Trophoblast cell (in vitro differentiated cells and primary cell): Measurements from ENCODE around the gene ZBED1.
"Not testable (repeated sequence)": the region's sequence is repeated elsewhere in the genome, so short reads cannot be mapped to it uniquely, and the experiment has no call there.

Source experiments
- DNase-seq, 2 donors: peaks; one replicate each; pipeline ENCODE4 v3.0.0-alpha.2; 2016
- H2AFZ ChIP-seq: 2 replicates; pipeline ENCODE4 v1.6.1; 2013; ENCODE audit warnings: low read length, moderate library complexity, mild to moderate bottlenecking; ENCODE audit not compliant: insufficient read depth, poor library complexity
- H2AK5ac ChIP-seq: 2 replicates; pipeline ENCODE4 v1.6.1; 2013; ENCODE audit warnings: mild to moderate bottlenecking, low read length
- H2BK120ac ChIP-seq: 2 replicates; pipeline ENCODE4 v1.6.1; 2013; ENCODE audit warnings: low read length, mild to moderate bottlenecking, moderate library complexity; ENCODE audit not compliant: insufficient read depth, poor library complexity
- H2BK12ac ChIP-seq: 2 replicates; pipeline ENCODE4 v1.6.1; 2013; ENCODE audit warnings: mild to moderate bottlenecking, low read length, moderate library complexity
- H2BK5ac ChIP-seq: 2 replicates; pipeline ENCODE4 v1.6.1; 2013; ENCODE audit warnings: low read length, low read depth, moderate library complexity, mild to moderate bottlenecking; ENCODE audit not compliant: poor library complexity
- H3K14ac ChIP-seq: 2 replicates; pipeline ENCODE4 v1.6.1; 2013; ENCODE audit warnings: mild to moderate bottlenecking, low read length
- H3K18ac ChIP-seq: 2 replicates; pipeline ENCODE4 v1.6.1; 2013; ENCODE audit warnings: mild to moderate bottlenecking, low read length
- H3K23ac ChIP-seq: 2 replicates; pipeline ENCODE4 v1.6.1; 2013; ENCODE audit warnings: low read length
- H3K27ac ChIP-seq: 2 replicates; pipeline ENCODE4 v1.5.1; 2013; ENCODE audit warnings: low read depth, mild to moderate bottlenecking, inconsistent platforms, low read length, moderate library complexity
- H3K27me3 ChIP-seq: 2 replicates; pipeline ENCODE4 v1.6.1; 2013; ENCODE audit warnings: inconsistent platforms, mild to moderate bottlenecking, low read length, moderate library complexity; ENCODE audit not compliant: insufficient read depth
- H3K36me3 ChIP-seq, 2 experiments: 1 replicate in 1 of 2; 2 replicates in 1 of 2; pipeline ENCODE4 v1.6.1; 2013; ENCODE audit warnings: low read length in 2 of 2, mild to moderate bottlenecking in 2 of 2, moderate library complexity in 1 of 2; ENCODE audit not compliant: insufficient read depth in 2 of 2, control insufficient read depth in 1 of 2
- H3K4ac ChIP-seq: 2 replicates; pipeline ENCODE4 v1.6.1; 2013; ENCODE audit warnings: low read depth, mild to moderate bottlenecking, low read length, moderate library complexity
- H3K4me1 ChIP-seq, 2 experiments: 1 replicate in 1 of 2; 2 replicates in 1 of 2; pipeline ENCODE4 v1.6.1; 2013; ENCODE audit warnings: low read length in 2 of 2, mild to moderate bottlenecking in 2 of 2, moderate library complexity in 1 of 2; ENCODE audit not compliant: insufficient read depth in 2 of 2, control insufficient read depth in 1 of 2
- H3K4me2 ChIP-seq: 2 replicates; pipeline ENCODE4 v1.6.1; 2013; ENCODE audit warnings: inconsistent platforms, mild to moderate bottlenecking, low read length, moderate library complexity
- H3K4me3 ChIP-seq: 2 replicates; pipeline ENCODE4 v1.5.1; 2013; ENCODE audit warnings: mild to moderate bottlenecking, low read depth, low read length, inconsistent platforms
- H3K79me1 ChIP-seq: one replicate; pipeline ENCODE4 v1.6.1; 2013; ENCODE audit warnings: low read length
- H3K79me2 ChIP-seq: 2 replicates; pipeline ENCODE4 v1.6.1; 2013; ENCODE audit warnings: low read length, mild to moderate bottlenecking; ENCODE audit not compliant: control insufficient read depth, insufficient read depth, poor library complexity
- H3K9ac ChIP-seq: 2 replicates; pipeline ENCODE4 v1.6.1; 2013; ENCODE audit warnings: mild to moderate bottlenecking, low read length
- H3K9me3 ChIP-seq: 2 replicates; pipeline ENCODE4 v1.6.1; 2013; ENCODE audit warnings: low read depth, mild to moderate bottlenecking, control low read depth, inconsistent platforms, low read length; ENCODE audit not compliant: insufficient read depth
- H4K12ac ChIP-seq: 2 replicates; pipeline ENCODE4 v1.6.1; 2013; ENCODE audit warnings: low read depth, mild to moderate bottlenecking, low read length, moderate library complexity
- H4K8ac ChIP-seq: 2 replicates; pipeline ENCODE4 v1.6.1; 2013; ENCODE audit warnings: low read depth, mild to moderate bottlenecking, low read length, moderate library complexity
- H4K91ac ChIP-seq: one replicate; pipeline ENCODE4 v1.6.1; 2013; ENCODE audit warnings: low read depth, mild to moderate bottlenecking, low read length, moderate library complexity
- WGBS: extraction: QIAGEN DNeasy Blood & Tissue Kit; methylation state at CpG from one replicate; pipeline ENCODE4 v1.1.7; 2013; ENCODE audit warnings: missing lambda C conversion rate; ENCODE audit not compliant: insufficient read length, insufficient coverage; ENCODE audit errors: extremely low coverage; 5-methylcytosine and 5-hydroxymethylcytosine counted together

Gene ZBED1

GRCh38 chrX:2471126-2471525 is 29.6 kb downstream of the ZBED1 start:
- H3K9me3 ChIP-seq, H4K8ac ChIP-seq, H4K12ac ChIP-seq, H3K4me1 ChIP-seq, H2AK5ac ChIP-seq, H3K27ac ChIP-seq, H3K14ac ChIP-seq, H3K23ac ChIP-seq, H3K9ac ChIP-seq, H3K4me2 ChIP-seq, H3K79me2 ChIP-seq, H3K79me1 ChIP-seq, H3K18ac ChIP-seq, H3K36me3 ChIP-seq, H2BK5ac ChIP-seq, H3K4ac ChIP-seq, H4K91ac ChIP-seq, H2BK120ac ChIP-seq, H3K27me3 ChIP-seq, H2BK12ac ChIP-seq, DNase-seq, H3K4me3 ChIP-seq, H2AFZ ChIP-seq: not testable (repeated sequence)
- no CpG with 5 or more reads among the region's 10 CpGs for WGBS

- H2BK120ac ChIP-seq, H3K4me1 ChIP-seq, H4K8ac ChIP-seq, H4K12ac ChIP-seq, H3K4ac ChIP-seq, H3K36me3 ChIP-seq, H3K4me3 ChIP-seq, H3K23ac ChIP-seq, H3K4me2 ChIP-seq, H3K79me2 ChIP-seq, H3K27ac ChIP-seq, H2AK5ac ChIP-seq, H3K9ac ChIP-seq, DNase-seq, H2AFZ ChIP-seq, H3K27me3 ChIP-seq, H3K14ac ChIP-seq, H3K9me3 ChIP-seq, H4K91ac ChIP-seq, H2BK5ac ChIP-seq, H2BK12ac ChIP-seq, H3K79me1 ChIP-seq, H3K18ac ChIP-seq: not testable (repeated sequence)
- no CpG with 5 or more reads among the region's 4 CpGs for WGBS
Observed at GRCh38 chrX:2469852-2470251, 30.9 kb downstream of the ZBED1 start.

- Histone ChIP-seq H3K4ac (no peak overlapping the region), H2BK12ac (no peak overlapping the region), H4K91ac (no peak overlapping the region), H3K23ac (no peak overlapping the region), H3K9me3 (peaks cover under 1% of the 10 kb centered on the region), H3K79me1 (no peaks in the 10 kb centered on the region), H4K12ac (no peak overlapping the region), H3K79me2 (no peaks in the 10 kb centered on the region), H3K4me2 (no peak overlapping the region), H4K8ac (no peak overlapping the region), H3K18ac (no peak overlapping the region), H3K36me3 (no peaks in the 10 kb centered on the region), H3K9ac (no peak overlapping the region), H3K4me1 (peaks cover 0 to 3% of the 10 kb centered on the region in 2 experiments), H2AK5ac (no peak overlapping the region), H3K27me3 (no peaks in the 10 kb centered on the region), H2BK120ac (no peak overlapping the region), H3K14ac (no peak overlapping the region), H2BK5ac (no peak overlapping the region), H3K27ac (no peak overlapping the region), H2AFZ (no peak overlapping the region), H3K4me3 (no peak overlapping the region)
- DNase-seq: no peak
- no CpG with 5 or more reads among the region's 22 CpGs for WGBS
Observed at GRCh38 chrX:2469196-2469685, 31.5 kb downstream of the ZBED1 start.

DNA sequence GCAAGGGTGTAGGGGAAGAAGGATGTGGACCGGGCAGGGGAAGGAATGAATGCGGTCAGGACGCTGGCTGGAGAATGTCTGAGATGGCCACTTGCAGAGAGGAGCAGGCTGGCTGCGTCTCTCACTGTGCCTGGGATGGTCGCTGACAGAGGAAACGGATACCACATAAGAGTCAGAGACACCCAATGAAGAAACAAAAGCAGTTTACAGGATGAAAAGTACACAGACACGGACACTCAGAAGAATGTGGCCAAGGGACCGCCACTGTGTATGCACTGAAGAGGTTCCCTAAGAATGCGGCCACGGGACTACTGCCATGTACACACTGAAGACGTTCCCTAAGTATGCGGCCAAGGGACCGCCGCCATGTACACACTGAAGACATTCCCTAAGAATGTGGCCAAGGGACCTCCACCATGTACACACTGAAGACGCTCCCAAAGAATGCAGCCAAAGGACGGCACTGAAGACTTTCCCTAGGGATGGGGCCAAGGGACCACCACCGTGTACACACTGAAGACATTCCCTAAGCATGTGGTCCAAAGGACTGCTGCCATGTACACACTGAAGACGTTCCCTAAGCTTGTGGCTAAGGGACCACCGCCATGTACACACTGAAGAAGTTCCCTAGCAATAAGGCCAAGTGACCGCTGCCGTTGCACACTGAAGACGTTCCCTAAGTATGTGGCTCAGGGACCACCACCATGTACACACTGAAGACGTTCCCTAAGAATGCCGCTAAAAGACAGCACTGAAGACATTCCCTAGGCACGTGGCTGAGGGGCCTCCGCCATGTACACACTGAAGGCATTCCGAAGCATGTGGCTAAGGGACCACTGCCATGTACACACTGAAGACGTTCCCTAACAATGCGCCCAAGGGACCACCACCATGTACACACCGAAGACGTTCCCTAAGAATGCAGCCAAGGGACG is 32.2 kb downstream of the ZBED1 start:
- Histone ChIP-seq H3K4me2 (no peak overlapping the region), H2BK5ac (no peak overlapping the region), H3K4me3 (no peak overlapping the region), H4K12ac (no peak overlapping the region), H3K9ac (no peak overlapping the region), H3K27ac (no peak overlapping the region), H3K36me3 (no peaks in the 10 kb centered on the region), H2AFZ (no peak overlapping the region), H3K14ac (no peak overlapping the region), H3K27me3 (no peaks in the 10 kb centered on the region), H2BK120ac (no peak overlapping the region), H3K79me1 (no peaks in the 10 kb centered on the region), H4K91ac (no peak overlapping the region), H3K4ac (no peak overlapping the region), H3K23ac (no peak overlapping the region), H3K18ac (no peak overlapping the region), H3K79me2 (no peaks in the 10 kb centered on the region), H3K4me1 (no peaks in the 10 kb centered on the region), H2BK12ac (no peak overlapping the region), H2AK5ac (no peak overlapping the region), H3K9me3 (no peaks in the 10 kb centered on the region), H4K8ac (no peak overlapping the region)
- no CpG with 5 or more reads among the region's 32 CpGs for WGBS
- DNase-seq: no peak
